NB4 (cell line): ENCODE measurements around the gene SPP1.

Experiments used
- MYC ChIP-seq: IDR thresholded peaks from 2 replicates; pipeline ENCODE4 v1.6.1; 2011; ENCODE audit warnings: low read depth, low read length
- POLR2A ChIP-seq: IDR thresholded peaks from 2 replicates; pipeline ENCODE4 v1.6.1; 2011; ENCODE audit warnings: mild to moderate bottlenecking; ENCODE audit not compliant: insufficient read length; ENCODE audit errors: extremely low read depth
- TF ChIP-seq, protein P1 (sequence below): IDR thresholded peaks from one replicate; pipeline ENCODE4 v1.5.1; 2012; ENCODE audit warnings: low read depth, low read length
- TF ChIP-seq, protein P2 (sequence below): IDR thresholded peaks from 2 replicates; pipeline ENCODE4 v1.6.1; 2011; ENCODE audit warnings: low read depth, low read length

DNA sequence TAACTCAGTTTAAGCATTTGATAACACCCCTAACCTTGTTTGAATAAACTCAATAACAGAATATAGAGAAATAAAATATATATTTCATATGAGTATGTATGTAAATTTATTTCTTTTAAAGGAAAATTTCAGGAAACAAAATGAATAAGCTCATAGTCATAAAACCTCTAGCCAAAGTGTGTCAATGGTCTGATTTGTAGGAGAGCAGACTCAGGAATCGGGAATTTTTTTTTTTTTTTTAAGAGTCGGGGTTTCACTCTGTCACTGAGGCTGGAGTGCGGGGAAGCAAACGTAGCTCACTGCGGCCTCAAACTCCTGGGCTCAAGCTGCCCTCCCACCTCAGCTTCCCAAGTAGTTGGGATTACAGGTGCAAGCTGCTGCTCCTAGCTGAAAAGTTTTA, 34.4 kb downstream of the SPP1 start:
- TF ChIP-seq POLR2A (no peak), MYC (no peak)
- TF ChIP-seq, protein P1, sequence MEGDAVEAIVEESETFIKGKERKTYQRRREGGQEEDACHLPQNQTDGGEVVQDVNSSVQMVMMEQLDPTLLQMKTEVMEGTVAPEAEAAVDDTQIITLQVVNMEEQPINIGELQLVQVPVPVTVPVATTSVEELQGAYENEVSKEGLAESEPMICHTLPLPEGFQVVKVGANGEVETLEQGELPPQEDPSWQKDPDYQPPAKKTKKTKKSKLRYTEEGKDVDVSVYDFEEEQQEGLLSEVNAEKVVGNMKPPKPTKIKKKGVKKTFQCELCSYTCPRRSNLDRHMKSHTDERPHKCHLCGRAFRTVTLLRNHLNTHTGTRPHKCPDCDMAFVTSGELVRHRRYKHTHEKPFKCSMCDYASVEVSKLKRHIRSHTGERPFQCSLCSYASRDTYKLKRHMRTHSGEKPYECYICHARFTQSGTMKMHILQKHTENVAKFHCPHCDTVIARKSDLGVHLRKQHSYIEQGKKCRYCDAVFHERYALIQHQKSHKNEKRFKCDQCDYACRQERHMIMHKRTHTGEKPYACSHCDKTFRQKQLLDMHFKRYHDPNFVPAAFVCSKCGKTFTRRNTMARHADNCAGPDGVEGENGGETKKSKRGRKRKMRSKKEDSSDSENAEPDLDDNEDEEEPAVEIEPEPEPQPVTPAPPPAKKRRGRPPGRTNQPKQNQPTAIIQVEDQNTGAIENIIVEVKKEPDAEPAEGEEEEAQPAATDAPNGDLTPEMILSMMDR, result no peak
- TF ChIP-seq, protein P2, sequence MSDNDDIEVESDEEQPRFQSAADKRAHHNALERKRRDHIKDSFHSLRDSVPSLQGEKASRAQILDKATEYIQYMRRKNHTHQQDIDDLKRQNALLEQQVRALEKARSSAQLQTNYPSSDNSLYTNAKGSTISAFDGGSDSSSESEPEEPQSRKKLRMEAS, result no peak
